ENCODE results near the gene TTC33. TPM values are rescaled to one million over a fixed set of nuclear protein-coding genes. Genes with fewer than 3 reads are reported as not detected.
A peak's percentile ranks its signal among the peaks of the same experiment; 100 is the strongest.

TTC33 gene
- total and polyA plus RNA-seq, 2 of the 13 experiments (the other 11 are each of a cell fraction or from before 2014, with no cell fraction given), result 4.5 to 20.0 TPM

GRCh38 chr5:40680741-40681362, 74.9 kb downstream of the TTC33 start:
- 86% methylated on average over 27 of the region's 37 CpGs for WGBS (ENCODE audit: low lambda C conversion rate)
- peaks cover 1 to 7% of the 10 kb centered on the region in 2 experiments; a peak in 2 of 5 replicates for H3K27me3 ChIP-seq (ENCODE audit: control insufficient read depth in 1 of 2, insufficient read depth in 2 of 2, low read length in 2 of 2)
- ChIA-PET POLR2A (no interaction called here), CTCF (ENCODE audit: low intra/inter-chr PET ratio, low total read pairs) (no interaction called here)
- H2AFZ ChIP-seq (ENCODE audit: low read length), result no peak overlapping the region
- TF ChIP-seq CC2D1A (CRISPR knock-in tag; IDR thresholded peaks at IDR 0.05) (no peak), BRD4 (CRISPR knock-in tag; IDR thresholded peaks at IDR 0.05) (no peak), ZKSCAN8 (CRISPR knock-in tag; IDR thresholded peaks at IDR 0.05; ENCODE audit: borderline replicate concordance) (no peak), ZFAT (CRISPR knock-in tag; conservative IDR thresholded peaks at IDR 0.05) (no peak), ZNF720 (CRISPR knock-in tag; IDR thresholded peaks at IDR 0.05) (no peak)
- no peak overlapping the region for H3K27ac ChIP-seq (ENCODE audit: extremely low read length, insufficient read depth, low read length)
- no peak for DNase-seq (ENCODE audit: low spot score)
- no peaks in the 10 kb centered on the region for H3K9me3 ChIP-seq (ENCODE audit: low read length)
- H3K4me3 ChIP-seq (replicated peaks in 1 of 3; ENCODE audit: insufficient read depth in 1 of 3, low read depth in 2 of 3, low read length in 3 of 3), result no peak overlapping the region
- H3K9ac ChIP-seq (ENCODE audit: insufficient read depth, low read depth, low read length), result no peak overlapping the region
- H3K4me2 ChIP-seq (ENCODE audit: low read depth, low read length), result no peak overlapping the region
- FAIRE-seq, result no peak
- no peaks in the 10 kb centered on the region for H3K79me2 ChIP-seq (ENCODE audit: insufficient read depth, low read length)
- no peaks in the 10 kb centered on the region for H4K20me1 ChIP-seq (ENCODE audit: insufficient read depth, low read length)
- H3K36me3 ChIP-seq (replicated peaks in 1 of 2; ENCODE audit: control insufficient read depth in 1 of 2, insufficient read depth in 2 of 2, low read length in 2 of 2), result no peaks in the 10 kb centered on the region
- BruUV-seq (replicated peaks), result no TSS peak
- no peak for ATAC-seq
- H3K4me1 ChIP-seq (ENCODE audit: insufficient read depth, low read length), result peaks cover 12% of the 10 kb centered on the region; the same call in 1 of the 2 replicates
- intact Hi-C loops (cut with micrococcal nuclease; ENCODE audit: unreplicated experiment), result no loop called here
- in situ Hi-C loops (cut with HindIII; ENCODE audit: extremely low pct_ligation_motif_present, low pct_unique_long_range_greater_than_20kb), result loop anchor here (10.0 to 25.0 kb wide), 2 partner anchors 966 to 1094 kb away; no protein-coding TSS in a partner anchor

GRCh38 chr5:40679913-40680681, 75.7 kb downstream of the TTC33 start, which contains the start of gene PTGER4:
TSS of gene PTGER4 (plus strand) at chr5:40679915. CDS start at chr5:40680994, 1,079 bp downstream.
- Histone ChIP-seq H3K36me3 (replicated peaks in 1 of 2; ENCODE audit: control insufficient read depth in 1 of 2, insufficient read depth in 2 of 2, low read length in 2 of 2) (no peaks in the 10 kb centered on the region), H3K27me3 (ENCODE audit: control insufficient read depth in 1 of 2, insufficient read depth in 2 of 2, low read length in 2 of 2) (peaks cover 1 to 7% of the 10 kb centered on the region in 2 experiments; a peak in 2 of 5 replicates), H3K9me3 (ENCODE audit: low read length) (no peaks in the 10 kb centered on the region), H3K27ac (ENCODE audit: extremely low read length, insufficient read depth, low read length) (no peak within 1 kb of the TSS), H3K79me2 (ENCODE audit: insufficient read depth, low read length) (no peaks in the 10 kb centered on the region), H2AFZ (ENCODE audit: low read length) (peak within 1 kb of the TSS; percentile 42), H3K4me2 (ENCODE audit: low read depth, low read length) (peak within 1 kb of the TSS; percentile 86), H3K4me3 (replicated peaks in 1 of 3; ENCODE audit: insufficient read depth in 1 of 3, low read depth in 2 of 3, low read length in 3 of 3) (peak within 1 kb of the TSS; percentile 61 to 75 (median 64)), H4K20me1 (ENCODE audit: insufficient read depth, low read length) (no peaks in the 10 kb centered on the region), H3K9ac (ENCODE audit: insufficient read depth, low read depth, low read length) (no peak within 1 kb of the TSS), H3K4me1 (ENCODE audit: insufficient read depth, low read length) (peaks cover 12% of the 10 kb centered on the region; the same call in 1 of the 2 replicates)
- 10% methylated on average over 27 of the region's 44 CpGs for WGBS (ENCODE audit: low lambda C conversion rate)
- intact Hi-C loops (cut with micrococcal nuclease; ENCODE audit: unreplicated experiment), result no loop called here
- DNase-seq (ENCODE audit: low spot score), result no peak
- BruUV-seq (replicated peaks), result no TSS peak
- no peak for FAIRE-seq
- peak; percentile 84 for ATAC-seq
- in situ Hi-C loops (cut with HindIII; ENCODE audit: extremely low pct_ligation_motif_present, low pct_unique_long_range_greater_than_20kb), result loop anchor here (10.0 to 25.0 kb wide), 2 partner anchors 965 to 1093 kb away; no protein-coding TSS in a partner anchor
- ChIA-PET POLR2A (no interaction called here), CTCF (ENCODE audit: low intra/inter-chr PET ratio, low total read pairs) (no interaction called here)
- no peak for TF ChIP-seq ZNF841 (CRISPR knock-in tag; IDR thresholded peaks at IDR 0.05; ENCODE audit: borderline replicate concordance)
- TF ChIP-seq DPF2 (CRISPR knock-in tag; IDR thresholded peaks at IDR 0.05; ENCODE audit: borderline replicate concordance, low read depth), result no peak
- 0 out of 2 replicates have a peak, but pooled peaks have one; percentile 37 for TF ChIP-seq ZSCAN20 (CRISPR knock-in tag; IDR thresholded peaks at IDR 0.05; ENCODE audit: borderline replicate concordance)
- no peak for TF ChIP-seq MED8 (CRISPR knock-in tag; IDR thresholded peaks at IDR 0.05; ENCODE audit: insufficient replicate concordance)
- TF ChIP-seq SAP130 (CRISPR knock-in tag; IDR thresholded peaks at IDR 0.05; ENCODE audit: low read depth), result no peak
- TF ChIP-seq CEBPB (IDR thresholded peaks at IDR 0.05; ENCODE audit: borderline replicate concordance, low read depth, low read length), result no peak
- no peak for TF ChIP-seq PREB (CRISPR knock-in tag; IDR thresholded peaks at IDR 0.05)
- peak; percentile 20; the same call in 1 of the 2 replicates for TF ChIP-seq ZMYM4 (CRISPR knock-in tag; IDR thresholded peaks at IDR 0.05)
- TF ChIP-seq GLI4 (CRISPR knock-in tag; IDR thresholded peaks at IDR 0.05; ENCODE audit: borderline replicate concordance), result peak; percentile 55; the same call in 1 of the 2 replicates
